Forelimb muscle (tissue), 1 donor: ENCODE results near the gene PDE10A. TPM values are rescaled to one million over a fixed set of nuclear protein-coding genes. Genes with fewer than 3 reads are reported as not detected.

Experiments
- DNase-seq: peaks from one replicate; pipeline ENCODE4 v3.0.0-alpha.2; 2013; ENCODE audit warnings: low read depth
- polyA plus RNA-seq: library from polyadenylated mRNA; unstranded; fragments of 120-200 nt; gene quantifications from one replicate; pipeline ENCODE4 v1.2.1, GENCODE V29; 2013; ENCODE audit not compliant: insufficient read length

The PDE10A gene
- polyA plus RNA-seq, result 7.6 TPM

DNA sequence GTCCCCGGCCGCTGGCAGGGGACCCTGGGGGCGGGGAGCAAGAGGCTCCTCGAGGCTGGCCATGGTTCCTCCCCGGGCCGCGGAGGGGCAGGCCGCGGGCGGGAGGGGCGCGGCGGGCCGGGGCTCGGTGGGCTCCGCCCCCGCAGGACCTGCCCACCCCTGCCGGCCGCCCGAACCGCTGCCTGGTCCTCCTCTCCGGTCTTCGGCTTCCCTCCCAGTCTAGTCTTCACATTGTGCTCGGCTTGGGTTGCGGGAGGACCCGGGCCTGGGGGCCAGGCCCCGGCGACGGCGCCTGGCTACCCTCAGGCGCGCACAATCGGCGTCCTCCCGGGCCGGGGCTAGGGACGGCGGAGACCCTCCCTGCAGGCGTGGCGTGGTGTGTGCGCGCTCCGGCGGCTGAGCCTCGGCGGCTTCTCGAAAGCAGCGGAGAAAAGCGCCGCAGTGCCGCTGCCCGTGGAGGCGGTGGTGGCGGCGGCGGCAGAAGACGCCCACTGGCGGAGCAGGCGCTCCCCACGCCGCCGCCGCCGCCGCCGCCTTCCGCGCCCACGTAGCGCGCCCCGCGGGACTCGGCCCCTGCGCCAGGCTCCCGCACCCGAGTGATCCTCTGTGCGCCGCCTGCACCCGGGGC, at the start of gene PDE10A:
Gene PDE10A (minus strand): TSS at position 493 of the 628 bp plus-strand sequence. CDS start 430 bp downstream, at position 63.
- DNase-seq, result peak; percentile 24

DNA sequence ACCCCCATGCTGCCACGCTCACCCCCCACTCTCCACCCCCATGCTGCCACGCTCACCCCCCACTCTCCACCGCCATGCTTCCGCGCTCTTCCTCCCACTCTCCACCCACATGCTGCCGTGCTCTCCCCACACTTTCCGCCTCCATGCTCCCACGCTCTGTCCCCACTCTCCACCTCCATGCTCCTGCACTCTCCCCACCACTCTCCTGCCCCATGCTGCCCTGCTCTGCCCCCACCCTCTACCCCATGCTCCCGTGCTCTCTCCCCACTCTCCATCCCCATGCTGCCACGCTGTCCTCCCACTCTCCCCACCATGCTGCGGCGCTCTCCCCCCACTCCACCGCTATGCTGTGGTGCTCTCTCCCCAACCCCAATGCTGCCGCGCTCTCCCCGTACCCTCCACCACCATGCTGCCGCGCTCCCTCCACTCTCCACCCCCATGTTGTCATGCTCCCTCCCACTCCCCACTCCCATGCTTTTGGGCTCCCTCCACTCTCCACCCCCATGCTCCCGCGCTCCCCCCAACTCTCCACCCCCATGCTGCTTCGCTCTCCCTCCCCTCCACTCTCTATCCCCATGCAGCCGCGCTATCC, 46.0 kb upstream of the PDE10A start:
- no peak for DNase-seq

DNA sequence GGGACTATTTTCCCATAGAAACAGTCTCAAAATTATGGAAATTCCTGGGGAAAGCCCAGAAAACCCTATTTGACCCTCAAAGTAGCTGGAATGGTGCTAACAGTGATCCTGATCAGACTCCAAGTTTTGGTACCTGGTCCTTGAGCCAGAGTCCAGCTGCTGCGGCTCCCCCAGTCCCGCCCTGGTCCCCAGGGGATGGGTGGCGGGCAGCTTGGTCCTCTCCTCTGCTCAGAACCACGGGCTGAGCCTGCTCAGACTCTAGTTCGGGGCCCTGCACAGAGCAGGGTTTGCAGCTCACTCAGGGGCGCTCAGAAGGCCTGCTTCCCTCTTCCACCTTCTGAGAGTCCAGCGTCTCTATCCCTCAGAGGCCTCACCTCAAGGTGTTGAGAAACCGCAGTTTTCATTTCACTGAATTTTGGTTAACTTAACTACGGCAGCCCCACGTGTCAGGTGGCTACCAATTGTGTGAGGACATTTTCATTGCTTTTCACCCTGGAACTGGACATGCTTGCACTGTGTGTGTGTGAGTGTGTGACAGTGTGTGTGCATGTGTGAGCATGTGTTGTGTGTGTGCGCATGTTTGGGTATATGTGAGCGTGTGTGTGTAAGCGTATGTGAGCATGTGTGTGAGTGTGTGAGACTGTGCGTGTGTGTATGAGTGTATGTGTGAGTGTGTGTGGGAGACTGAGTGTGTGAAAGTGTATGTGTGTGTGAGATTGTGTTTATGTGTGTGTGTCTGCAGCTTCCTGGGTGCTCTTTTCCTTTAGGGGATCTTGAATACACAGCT, 44.2 kb upstream of the PDE10A start:
- DNase-seq, result no peak

DNA sequence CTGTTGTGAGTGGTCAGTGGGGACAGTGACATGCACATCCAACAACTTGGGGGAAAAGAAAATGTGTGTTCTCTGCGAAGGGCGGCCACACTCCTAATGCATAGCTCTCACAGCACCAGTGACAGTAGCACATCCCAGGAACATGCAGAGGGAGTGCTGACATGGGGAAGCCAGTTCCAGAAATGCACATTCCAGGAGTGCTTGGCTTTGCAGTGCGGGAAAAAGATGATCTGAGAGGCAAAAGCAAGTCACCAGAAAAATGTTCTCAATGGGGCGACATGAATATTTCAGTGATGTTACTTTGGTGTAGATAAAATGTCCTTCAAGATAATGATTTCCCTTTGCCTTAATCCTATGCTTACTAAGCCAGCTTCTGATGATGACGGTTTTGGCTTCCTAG, 42.9 kb upstream of the PDE10A start:
- no peak for DNase-seq

DNA sequence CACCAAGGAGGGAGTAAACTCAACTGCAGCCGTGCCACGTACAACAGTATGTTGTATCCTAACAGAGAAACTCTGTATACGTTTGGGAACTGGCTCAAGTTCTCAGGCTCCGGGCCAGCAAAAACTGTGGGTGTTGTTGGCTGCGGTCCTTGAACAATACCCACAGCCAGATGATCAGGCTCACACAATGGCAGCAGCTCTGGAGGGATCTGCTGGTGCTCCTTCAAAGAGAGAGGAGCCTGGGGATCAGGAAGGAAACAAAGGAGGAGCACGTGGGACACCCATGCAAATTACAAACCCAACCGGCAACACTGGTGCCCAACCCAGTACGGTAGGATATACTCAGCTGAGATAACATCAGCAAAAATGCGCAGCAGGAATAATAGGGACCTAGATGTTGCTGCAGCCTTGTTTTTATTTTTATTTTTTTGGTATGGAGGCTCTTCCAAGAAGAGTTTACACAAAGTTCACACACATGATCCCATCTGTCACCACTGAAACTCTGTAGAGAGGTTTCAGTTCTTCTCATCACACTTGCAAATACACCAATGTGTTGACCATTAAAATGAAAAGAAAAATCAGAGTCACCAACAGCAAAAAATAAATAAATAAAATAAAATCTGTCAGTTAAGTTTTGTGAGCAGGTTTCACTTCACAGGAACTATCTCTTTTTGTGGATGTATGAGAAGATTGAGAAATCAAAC, 41.2 kb upstream of the PDE10A start:
- no peak for DNase-seq

DNA sequence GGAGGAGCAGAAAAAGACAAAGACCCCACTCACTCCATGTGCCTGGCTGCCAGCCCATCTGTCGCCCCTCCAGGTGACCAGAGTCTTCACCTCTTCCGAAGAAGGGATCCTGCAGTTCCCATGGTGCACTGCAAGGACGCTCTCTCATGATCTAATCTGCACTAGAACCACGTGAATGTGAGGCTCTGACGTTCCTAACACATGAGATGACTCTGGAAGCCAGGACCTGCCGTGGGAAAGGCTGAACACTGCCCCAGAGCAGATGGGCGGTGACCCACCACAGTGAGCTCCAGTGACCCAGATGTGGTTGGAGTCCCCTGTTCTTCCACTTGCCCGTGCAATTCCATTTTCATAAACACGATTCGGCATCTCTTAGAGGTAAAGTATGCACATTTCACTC, 39.6 kb upstream of the PDE10A start:
- DNase-seq, result no peak

DNA sequence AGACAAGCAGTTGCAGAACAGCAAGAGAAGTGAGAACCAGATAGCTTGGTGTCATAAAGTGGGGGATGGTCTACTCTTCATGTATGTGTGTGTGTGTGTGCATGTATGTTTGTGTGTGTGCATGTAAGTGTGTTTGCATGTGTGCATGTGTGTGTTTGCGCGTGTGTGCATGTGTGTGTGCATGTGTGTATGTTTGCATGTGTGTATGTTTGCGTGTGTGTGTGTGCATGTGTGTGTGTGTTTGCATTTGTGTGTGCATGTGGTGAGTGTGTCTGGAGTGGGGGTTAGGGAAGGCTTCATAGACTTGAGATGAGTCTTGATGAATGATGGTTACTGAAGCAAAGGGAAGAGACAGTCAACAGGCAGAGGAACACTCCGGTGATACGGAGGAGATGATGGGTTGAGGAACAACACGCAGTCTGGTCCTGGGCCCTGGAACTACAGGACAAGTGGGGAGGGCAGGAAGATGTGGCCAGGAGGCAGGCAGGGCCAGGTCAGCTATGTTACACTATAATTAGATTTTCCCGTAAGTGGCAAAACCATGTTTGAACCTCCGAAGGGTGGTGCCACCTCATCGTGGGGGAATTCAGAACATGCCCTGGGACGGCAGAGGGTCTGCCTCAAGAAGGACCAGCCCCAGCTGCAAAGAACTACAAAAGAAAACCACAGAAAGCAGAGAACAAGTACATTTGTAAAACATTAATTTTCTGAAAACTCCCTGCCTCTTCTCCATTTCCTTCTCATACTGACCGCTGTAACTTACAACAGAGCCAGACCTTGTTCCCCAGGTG, 38.7 kb upstream of the PDE10A start:
- no peak for DNase-seq

DNA sequence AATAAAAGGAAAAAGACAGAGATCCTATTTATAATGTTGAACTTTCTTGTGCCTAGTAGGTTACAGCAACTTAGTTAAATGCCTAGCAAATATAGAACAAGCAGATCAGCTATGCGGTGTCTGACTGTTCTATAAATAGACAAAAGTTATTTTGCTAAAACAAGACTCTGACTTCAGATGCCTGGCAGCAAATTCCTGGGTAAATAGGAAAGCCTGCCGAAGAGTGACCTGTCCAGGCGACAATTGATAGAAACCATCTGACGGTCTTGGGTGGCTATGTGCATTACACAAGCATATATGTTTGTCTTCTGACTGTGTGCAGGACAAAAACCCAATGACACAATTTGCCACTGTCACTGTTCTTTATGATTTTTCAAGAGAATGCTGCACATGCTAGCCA, 38.0 kb upstream of the PDE10A start:
- no peak for DNase-seq

DNA sequence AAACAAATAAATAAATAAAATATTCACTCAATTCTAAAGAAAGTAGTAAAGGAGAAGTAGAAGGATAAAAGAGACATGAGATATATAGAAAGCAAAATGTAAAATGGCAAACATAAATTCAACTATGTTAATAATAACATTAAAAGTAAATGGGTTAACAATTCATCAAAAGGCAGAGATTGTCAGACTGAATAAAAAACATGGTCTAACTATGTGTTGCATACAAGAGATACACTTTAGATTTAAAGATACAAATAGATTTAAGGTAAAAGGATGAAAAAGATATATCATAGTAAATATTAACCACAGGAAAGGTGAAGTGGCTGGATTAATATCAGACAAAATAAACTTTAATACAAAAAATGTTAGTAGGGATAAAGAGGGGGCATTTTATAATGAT, 35.8 kb upstream of the PDE10A start:
- DNase-seq, result no peak

DNA sequence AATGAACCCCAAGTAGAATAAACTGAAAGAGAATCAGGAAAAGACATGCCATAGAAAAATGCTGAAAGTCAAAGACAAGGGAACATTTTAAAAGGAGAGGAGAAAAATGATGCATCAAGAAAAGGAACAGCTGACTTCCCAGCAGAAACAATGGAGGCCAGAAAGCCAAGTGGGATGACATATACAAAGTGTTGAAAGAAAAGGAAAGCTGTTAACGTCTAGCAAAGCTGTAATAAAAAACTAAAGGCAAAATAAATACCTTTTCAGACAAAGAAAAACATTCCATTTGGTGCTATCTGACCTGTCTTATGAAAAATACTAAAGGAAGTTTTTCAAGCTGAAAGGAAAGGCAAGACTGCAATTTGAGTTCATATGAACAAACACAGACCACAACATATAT, 34.1 kb upstream of the PDE10A start:
- no peak for DNase-seq

DNA sequence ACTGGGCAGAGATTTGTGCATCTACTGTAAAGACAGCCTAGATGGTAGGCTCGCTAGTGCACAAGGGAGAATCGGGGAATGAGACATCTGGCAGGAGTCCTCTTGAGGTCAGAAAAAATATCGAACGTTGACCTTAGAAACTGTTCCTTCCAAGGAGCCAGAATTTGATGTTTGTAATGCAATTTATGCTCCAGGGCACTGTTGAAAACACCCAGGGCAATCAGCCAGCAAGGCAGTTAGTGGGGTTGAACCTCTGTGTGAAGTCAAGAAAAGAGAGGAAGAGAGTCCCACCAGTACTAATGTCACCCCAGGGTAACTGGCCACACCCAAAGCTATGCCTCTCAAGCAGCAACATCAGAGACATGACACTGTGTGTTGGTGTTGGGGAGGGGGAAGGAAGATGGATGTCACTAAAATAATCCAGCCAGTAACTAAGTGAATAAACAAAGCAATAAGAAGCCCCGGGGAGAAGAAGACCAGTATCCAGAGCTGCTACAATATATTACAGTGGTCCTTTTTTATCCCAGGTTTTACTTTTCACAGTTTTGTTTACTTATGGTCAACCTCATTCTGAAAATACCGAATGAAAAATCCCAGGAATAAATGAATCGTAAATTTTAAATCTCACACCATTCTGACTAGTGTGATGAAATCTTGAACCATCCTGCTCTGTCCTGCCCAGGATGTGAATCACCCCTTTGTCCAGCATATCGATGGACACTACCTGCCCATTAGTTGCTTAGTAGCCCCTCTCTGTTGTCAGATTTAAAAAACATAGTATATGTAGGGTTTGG, 32.9 kb upstream of the PDE10A start:
- DNase-seq, result no peak

DNA sequence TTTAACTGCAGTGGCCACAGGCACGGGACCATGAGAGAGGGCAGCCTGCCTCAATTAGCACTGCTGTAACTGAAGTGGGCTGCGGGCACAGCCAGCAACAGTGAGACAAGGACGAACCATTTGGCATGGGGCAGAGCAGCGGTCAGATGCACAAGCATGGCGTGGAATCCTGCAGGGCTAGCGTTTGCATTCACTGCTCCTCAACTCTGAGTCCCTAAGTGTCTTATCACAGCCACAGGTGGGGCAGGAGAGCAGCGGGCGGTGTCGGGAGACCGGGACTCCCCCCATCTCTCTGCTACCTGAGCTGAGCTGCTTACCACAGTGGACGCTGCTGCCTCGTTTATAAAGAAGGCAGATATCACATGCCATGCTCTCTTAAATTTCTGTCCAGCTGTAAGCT, 31.3 kb upstream of the PDE10A start:
- no peak for DNase-seq

DNA sequence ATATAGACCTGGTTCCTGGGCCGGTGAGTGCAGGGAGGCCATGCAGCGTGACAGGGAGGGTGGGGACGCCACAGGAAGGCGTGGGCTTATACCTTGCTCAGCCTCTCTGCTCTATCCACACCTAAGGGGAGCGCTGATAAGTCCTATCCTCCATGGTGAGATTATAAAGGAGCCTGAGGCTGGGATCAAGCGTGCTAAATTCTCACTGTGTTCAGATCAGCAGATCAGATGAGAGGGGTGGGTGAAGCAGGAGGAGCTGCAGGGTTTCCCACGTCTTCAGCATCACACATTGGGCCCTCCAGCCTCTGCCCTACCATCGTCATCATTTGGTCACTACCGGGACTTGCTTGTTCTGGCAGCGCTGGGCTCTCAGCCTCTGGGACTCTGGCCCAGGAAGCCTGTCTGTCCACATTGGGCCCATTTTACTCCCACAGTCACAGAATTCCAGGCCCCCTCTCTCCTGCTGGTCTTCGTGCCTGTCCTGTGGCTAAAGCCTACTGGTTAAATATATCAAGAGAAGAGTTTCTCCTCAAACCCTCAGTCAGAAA, 29.1 kb upstream of the PDE10A start:
- DNase-seq, result no peak

DNA sequence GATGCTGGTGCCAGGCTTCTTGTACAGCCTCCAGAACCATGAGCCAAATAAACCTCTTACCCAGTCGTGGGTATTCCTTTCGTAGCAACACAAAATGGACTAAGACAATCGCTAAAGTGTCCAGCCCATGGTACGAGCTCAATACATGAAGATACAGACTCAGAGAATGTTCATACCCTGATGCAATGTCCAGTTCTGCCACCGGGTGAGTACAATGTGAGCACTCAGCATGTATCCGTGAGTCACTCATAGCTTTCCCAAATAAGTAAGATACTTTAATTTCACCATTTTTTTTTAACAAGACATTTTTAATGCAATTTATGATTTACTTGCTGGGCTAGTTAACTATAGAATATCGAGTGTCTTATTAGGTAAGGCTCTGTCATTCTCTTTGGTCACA, 26.7 kb upstream of the PDE10A start:
- DNase-seq, result no peak

DNA sequence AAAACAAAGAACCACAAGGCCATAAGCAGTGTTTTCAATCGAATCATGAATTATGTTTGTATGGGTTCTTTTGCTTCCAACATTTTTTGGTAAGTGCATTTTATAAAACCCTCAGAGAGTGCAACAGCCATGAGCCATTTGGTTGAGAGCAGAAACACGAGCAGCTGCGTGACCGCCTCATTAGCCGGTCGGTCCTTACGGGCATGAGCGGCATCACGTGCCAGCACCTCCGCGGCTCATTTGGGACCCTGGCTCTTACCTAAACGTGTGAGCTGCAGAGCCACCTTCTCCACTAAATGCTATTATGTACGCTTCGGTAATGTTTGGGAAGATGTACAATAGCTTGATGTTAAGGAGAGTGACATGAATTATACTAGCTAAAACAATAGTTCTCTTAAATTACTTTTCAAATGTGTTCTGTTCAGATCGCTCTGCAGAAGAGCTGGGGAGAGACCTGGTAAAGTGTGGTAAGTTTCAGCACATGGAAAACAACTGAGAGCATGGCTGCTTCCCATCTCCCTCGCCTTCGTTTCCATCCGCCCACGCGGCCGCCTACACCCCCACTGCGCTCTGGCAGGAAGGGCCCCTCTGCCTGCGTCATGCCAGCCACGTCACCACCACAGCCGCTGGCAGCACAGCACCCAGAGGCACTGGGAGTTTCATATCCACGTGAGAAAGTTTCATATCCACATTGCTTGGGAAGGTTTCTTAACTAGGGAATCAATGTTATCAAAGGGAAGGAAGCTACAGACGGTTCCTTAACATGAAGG, 23.7 kb upstream of the PDE10A start:
- no peak for DNase-seq

DNA sequence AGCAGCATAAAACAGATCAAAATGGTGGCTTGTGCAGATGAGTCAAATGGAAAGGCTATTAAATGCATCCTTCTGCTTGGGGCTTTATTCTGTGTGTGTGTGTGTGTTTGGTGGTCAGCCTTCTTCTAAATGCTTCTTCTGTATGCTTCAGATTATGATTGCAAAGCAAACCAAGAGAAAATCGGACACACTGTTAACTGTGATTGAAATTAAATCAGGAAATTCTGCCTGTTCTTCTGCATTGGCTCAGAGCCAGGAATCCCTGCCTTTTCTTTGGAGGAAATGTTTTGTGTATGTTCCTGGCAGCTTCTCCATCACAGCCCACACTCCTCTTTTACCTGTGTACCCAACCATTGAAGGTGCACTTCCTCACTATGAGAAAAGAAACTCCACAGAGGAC, 22.3 kb upstream of the PDE10A start:
- no peak for DNase-seq

DNA sequence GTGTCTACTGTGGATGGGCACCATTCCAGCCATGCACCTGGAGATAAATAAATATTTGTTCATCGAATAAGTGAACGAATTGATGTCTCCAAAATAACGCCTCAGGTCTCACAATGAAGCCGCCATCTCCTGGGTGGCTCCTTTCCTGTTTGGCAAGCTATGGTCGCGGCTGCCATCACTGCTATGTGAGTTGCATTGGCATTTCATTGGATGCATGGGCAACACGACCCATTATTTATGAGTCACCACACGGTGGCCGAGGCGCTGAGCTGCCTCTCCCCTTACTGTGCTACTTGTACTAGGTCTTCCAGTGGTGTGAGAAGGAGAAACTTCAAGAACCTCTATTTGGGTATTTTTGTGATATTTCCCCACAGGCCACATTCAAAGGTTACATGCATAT, 21.3 kb upstream of the PDE10A start:
- DNase-seq, result no peak

DNA sequence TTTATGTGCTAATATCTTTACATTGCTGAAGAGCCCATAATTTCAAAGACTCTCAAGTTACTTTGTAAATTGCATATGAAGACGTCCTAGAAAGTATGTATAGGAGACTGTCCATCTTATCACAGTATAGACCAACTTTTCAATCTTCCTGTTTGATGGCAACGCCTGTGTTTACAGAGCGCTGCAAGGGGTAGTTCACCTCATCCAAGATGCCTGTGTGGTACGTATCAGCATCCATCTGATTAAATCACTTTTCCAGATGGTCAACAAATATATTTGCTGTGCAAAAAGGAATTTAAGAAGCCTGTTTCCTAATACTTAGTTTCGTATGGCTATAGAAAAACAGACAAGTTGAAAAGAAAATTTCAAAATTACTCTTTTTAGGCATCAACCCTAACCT, 17.9 kb upstream of the PDE10A start:
- no peak for DNase-seq

DNA sequence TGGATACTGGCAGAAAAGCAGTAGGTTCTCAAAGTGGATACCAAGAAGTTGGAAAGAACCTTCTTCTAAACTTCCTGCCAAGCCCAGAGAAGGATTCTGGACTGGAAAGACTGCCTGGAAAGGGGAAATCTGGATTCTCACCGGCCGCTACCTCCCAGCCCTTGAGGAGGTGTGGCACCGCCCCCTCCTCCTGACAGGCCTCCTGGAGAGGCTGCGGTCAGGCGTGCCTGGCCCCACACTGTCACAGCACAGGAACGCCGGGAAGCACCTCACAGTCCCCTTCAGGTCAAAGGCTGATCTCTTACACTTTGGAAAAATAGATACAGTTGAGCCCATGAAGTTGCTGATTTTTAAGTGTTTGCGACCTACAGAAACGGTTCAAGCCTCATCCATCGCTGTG, 16.3 kb upstream of the PDE10A start:
- no peak for DNase-seq

DNA sequence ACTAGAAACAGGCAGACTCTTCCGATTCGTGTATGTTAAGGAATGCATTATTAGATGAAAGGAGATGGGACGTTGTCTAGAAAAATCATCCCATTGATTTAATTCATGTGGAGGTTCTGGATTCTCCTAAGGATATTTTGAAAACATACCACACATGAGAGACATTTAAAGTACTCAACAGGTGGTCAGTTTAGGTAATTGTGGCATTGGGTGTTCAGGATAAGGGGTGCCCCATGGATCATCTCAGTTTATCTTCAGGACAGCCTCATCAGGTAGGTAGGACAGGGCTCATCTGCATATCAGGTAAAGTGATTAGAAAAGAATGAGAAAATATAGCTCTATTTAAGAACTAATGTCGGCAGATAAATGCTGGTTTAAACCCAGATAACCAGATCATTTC, 15.9 kb upstream of the PDE10A start:
- no peak for DNase-seq
